ENCODE data around the gene ORMDL3. TPM values are rescaled to one million over a fixed set of nuclear protein-coding genes. Genes with fewer than 3 reads are reported as not detected.
"Not testable (repeated sequence)": the region's sequence is repeated elsewhere in the genome, so short reads cannot be mapped to it uniquely, and the experiment has no call there.

Gene ORMDL3
- polyA plus RNA-seq, 1 donor from 2014 or later = 90.1 TPM

- Histone ChIP-seq H3K9me3 (ENCODE audit: low read length) (no peaks in the 10 kb centered on the region), H4K20me1 (ENCODE audit: insufficient read depth) (no peaks in the 10 kb centered on the region), H3K36me3 (ENCODE audit: insufficient read depth, low read length) (no peaks in the 10 kb centered on the region), H3K9ac (ENCODE audit: low read length) (no peak overlapping the region), H3F3A (ENCODE audit: insufficient read depth, low read length, poor library complexity, severe bottlenecking) (no peaks in the 10 kb centered on the region), H3K27ac (ENCODE audit: low read length) (no peak overlapping the region), H3K79me2 (replicated peaks; ENCODE audit: insufficient read depth, low read length) (no peaks in the 10 kb centered on the region), H2AFZ (ENCODE audit: low read depth, low read length) (no peak overlapping the region), H3K4me2 (ENCODE audit: low read length) (no peak overlapping the region), H3K9me2 (ENCODE audit: insufficient read depth, low read length) (no peaks in the 10 kb centered on the region), H3K27me3 (ENCODE audit: insufficient read depth, low read depth, low read length) (no peaks in the 10 kb centered on the region), H3K4me3 (ENCODE audit: low read length) (no peak overlapping the region)
- TF ChIP-seq SMC3 (conservative IDR thresholded peaks at IDR 0.05; ENCODE audit: poor library complexity) (no peak), EP300 (conservative IDR thresholded peaks at IDR 0.05; ENCODE audit: poor library complexity, severe bottlenecking) (no peak), RAD21 (conservative IDR thresholded peaks at IDR 0.05) (no peak), EZH2 (IDR thresholded peaks at IDR 0.05; ENCODE audit: borderline replicate concordance, insufficient read depth, low read length, poor library complexity, severe bottlenecking) (no peak), CTCF (IDR thresholded peaks at IDR 0.05; ENCODE audit: poor library complexity, severe bottlenecking) (no peak), MXI1 (conservative IDR thresholded peaks at IDR 0.05; ENCODE audit: poor library complexity, severe bottlenecking) (no peak), TAF1 (IDR thresholded peaks at IDR 0.05; ENCODE audit: low read depth) (no peak), POLR2AphosphoS5 (IDR thresholded peaks at IDR 0.05) (no peak)
- TF ChIP-seq, protein P1, sequence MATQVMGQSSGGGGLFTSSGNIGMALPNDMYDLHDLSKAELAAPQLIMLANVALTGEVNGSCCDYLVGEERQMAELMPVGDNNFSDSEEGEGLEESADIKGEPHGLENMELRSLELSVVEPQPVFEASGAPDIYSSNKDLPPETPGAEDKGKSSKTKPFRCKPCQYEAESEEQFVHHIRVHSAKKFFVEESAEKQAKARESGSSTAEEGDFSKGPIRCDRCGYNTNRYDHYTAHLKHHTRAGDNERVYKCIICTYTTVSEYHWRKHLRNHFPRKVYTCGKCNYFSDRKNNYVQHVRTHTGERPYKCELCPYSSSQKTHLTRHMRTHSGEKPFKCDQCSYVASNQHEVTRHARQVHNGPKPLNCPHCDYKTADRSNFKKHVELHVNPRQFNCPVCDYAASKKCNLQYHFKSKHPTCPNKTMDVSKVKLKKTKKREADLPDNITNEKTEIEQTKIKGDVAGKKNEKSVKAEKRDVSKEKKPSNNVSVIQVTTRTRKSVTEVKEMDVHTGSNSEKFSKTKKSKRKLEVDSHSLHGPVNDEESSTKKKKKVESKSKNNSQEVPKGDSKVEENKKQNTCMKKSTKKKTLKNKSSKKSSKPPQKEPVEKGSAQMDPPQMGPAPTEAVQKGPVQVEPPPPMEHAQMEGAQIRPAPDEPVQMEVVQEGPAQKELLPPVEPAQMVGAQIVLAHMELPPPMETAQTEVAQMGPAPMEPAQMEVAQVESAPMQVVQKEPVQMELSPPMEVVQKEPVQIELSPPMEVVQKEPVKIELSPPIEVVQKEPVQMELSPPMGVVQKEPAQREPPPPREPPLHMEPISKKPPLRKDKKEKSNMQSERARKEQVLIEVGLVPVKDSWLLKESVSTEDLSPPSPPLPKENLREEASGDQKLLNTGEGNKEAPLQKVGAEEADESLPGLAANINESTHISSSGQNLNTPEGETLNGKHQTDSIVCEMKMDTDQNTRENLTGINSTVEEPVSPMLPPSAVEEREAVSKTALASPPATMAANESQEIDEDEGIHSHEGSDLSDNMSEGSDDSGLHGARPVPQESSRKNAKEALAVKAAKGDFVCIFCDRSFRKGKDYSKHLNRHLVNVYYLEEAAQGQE (IDR thresholded peaks at IDR 0.05; ENCODE audit: borderline replicate concordance) = no peak
Measured at GRCh38 chr17:39949028-39949427, 21.6 kb upstream of the ORMDL3 start.

DNA sequence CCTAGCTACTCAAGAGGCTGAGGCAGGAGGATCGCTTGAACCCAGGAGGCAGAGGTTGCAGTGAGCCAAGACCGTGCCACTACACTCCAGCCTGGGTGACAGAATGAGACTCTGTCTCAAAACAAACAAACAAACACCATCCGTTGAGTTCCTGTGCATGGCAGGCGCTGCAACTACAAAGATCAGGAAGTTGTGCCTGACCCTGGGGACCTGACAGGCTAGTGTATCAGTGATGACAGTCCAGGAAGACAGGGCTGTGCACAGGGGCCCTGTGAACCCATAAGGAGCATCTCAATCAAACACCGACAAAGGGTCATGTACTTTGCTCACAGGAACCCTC lies 21.1 kb upstream of the ORMDL3 start:
- not testable (repeated sequence) for H3K79me2 ChIP-seq (replicated peaks; ENCODE audit: insufficient read depth, low read length); H3K9me2 ChIP-seq (ENCODE audit: insufficient read depth, low read length); H3K27me3 ChIP-seq (ENCODE audit: insufficient read depth, low read depth, low read length); H3K4me2 ChIP-seq (ENCODE audit: low read length); H3K4me3 ChIP-seq (ENCODE audit: low read length); H3K36me3 ChIP-seq (ENCODE audit: insufficient read depth, low read length); H2AFZ ChIP-seq (ENCODE audit: low read depth, low read length); H4K20me1 ChIP-seq (ENCODE audit: insufficient read depth); H3K9me3 ChIP-seq (ENCODE audit: low read length); H3K9ac ChIP-seq (ENCODE audit: low read length); H3F3A ChIP-seq (ENCODE audit: insufficient read depth, low read length, poor library complexity, severe bottlenecking); H3K27ac ChIP-seq (ENCODE audit: low read length)
